ENCODE measurements around the gene CCL2.

DNA sequence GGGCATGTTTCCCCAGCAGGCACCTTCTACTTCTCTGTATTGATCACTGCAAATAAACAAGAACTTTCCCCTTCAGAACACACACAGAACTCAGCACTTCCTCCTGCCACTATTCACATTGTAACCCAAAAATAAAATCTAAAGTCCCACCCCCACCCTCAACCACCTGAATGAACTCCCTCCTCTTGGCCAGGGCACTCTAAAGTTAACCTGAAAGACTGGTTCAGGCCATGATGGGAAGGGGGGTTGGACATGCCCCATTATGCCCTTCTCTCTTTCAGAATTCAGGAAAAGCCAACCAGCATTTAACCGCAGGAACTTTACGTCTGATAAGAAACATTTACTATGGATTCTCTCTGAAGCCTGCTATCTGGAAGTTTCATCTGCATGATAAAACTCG is 27.4 kb upstream of the CCL2 start:
- TF ChIP-seq, protein P1, sequence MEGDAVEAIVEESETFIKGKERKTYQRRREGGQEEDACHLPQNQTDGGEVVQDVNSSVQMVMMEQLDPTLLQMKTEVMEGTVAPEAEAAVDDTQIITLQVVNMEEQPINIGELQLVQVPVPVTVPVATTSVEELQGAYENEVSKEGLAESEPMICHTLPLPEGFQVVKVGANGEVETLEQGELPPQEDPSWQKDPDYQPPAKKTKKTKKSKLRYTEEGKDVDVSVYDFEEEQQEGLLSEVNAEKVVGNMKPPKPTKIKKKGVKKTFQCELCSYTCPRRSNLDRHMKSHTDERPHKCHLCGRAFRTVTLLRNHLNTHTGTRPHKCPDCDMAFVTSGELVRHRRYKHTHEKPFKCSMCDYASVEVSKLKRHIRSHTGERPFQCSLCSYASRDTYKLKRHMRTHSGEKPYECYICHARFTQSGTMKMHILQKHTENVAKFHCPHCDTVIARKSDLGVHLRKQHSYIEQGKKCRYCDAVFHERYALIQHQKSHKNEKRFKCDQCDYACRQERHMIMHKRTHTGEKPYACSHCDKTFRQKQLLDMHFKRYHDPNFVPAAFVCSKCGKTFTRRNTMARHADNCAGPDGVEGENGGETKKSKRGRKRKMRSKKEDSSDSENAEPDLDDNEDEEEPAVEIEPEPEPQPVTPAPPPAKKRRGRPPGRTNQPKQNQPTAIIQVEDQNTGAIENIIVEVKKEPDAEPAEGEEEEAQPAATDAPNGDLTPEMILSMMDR (conservative IDR thresholded peaks at IDR 0.05; ENCODE audit: low read length): no peak
- TF ChIP-seq EZH2phosphoT487 (IDR thresholded peaks at IDR 0.05; ENCODE audit: borderline replicate concordance, low read depth, low read length): no peak

Measured in OCI-LY7 (cell line).